Upper lobe of right lung (tissue), 1 donor: ENCODE results near the gene SLC2A4. TPM values are rescaled to one million over a fixed set of nuclear protein-coding genes. Genes with fewer than 3 reads are reported as not detected.

Experiments used
- ATAC-seq: fragments of 200-7000 bp; cut with Tn5 transposase; one replicate; pipeline ENCODE4 v1.9.1; 2020; ENCODE audit warnings: mild to moderate bottlenecking, moderate library complexity
- DNase-seq: peaks from one replicate; pipeline ENCODE4 v3.0.0-alpha.2; 2020
- H3K27ac ChIP-seq: fragments of 200-600 bp; one replicate; pipeline ENCODE4 v1.8.0; 2022
- H3K27me3 ChIP-seq: fragments of 200-600 bp; one replicate; pipeline ENCODE4 v1.8.0; 2022; ENCODE audit warnings: mild to moderate bottlenecking
- H3K36me3 ChIP-seq: fragments of 200-600 bp; one replicate; pipeline ENCODE4 v1.8.0; 2022
- H3K4me1 ChIP-seq: fragments of 200-600 bp; one replicate; pipeline ENCODE4 v1.8.0; 2022
- H3K4me3 ChIP-seq: fragments of 200-600 bp; one replicate; pipeline ENCODE4 v1.8.0; 2022; ENCODE audit warnings: mild to moderate bottlenecking
- H3K9me3 ChIP-seq: fragments of 200-600 bp; one replicate; pipeline ENCODE4 v1.8.0; 2022
- CTCF ChIP-seq: fragments of 200-600 bp; IDR thresholded peaks from one replicate; pipeline ENCODE4 v1.8.0; 2022; ENCODE audit warnings: antibody characterized with exemption
- intact Hi-C: fragments of 100-400 bp; cut with DNase I; formaldehyde crosslinking; loops from one replicate; pipeline ENCODE4 v1.11.0; 2022
- total RNA-seq: library from RNA; stranded (reverse); fragmentation: NEBNext Ultra II Directional; extraction: Animal tissue kit (Norgen Biotek cat#: 25700); gene quantifications from one replicate; pipeline ENCODE4 v1.2.1, GENCODE V29; 2021
- donor health status: DM: no; HTN: yes; CAD: no; lungs with severe emphysema.

SLC2A4 gene
- total RNA-seq, 1 donor from 2014 or later: 1.6 TPM

GRCh38 chr17:7294614-7295153 lies 13.2 kb downstream of the SLC2A4 start, which contains the start of gene YBX2:
YBX2 (minus strand) TSS chr17:7294639; CDS start chr17:7294500, 139 bp downstream.
- Histone ChIP-seq H3K4me1 (peaks cover 20% of the 10 kb centered on the region), H3K27me3 (peaks cover 37% of the 10 kb centered on the region), H3K4me3 (peak within 1 kb of the TSS; percentile 29), H3K27ac (no peak within 1 kb of the TSS), H3K9me3 (no peaks in the 10 kb centered on the region), H3K36me3 (no peaks in the 10 kb centered on the region)
- intact Hi-C loops: no loop called here
- peak; percentile 59 for ATAC-seq
- DNase-seq: peak; percentile 80
- TF ChIP-seq CTCF: no peak

- Histone ChIP-seq H3K27me3 (peaks cover 37% of the 10 kb centered on the region), H3K4me1 (peaks cover 20% of the 10 kb centered on the region), H3K9me3 (no peaks in the 10 kb centered on the region), H3K4me3 (no peak overlapping the region), H3K27ac (no peak overlapping the region), H3K36me3 (no peaks in the 10 kb centered on the region)
- TF ChIP-seq CTCF: no peak
- DNase-seq: no peak
- ATAC-seq: no peak
- intact Hi-C loops: no loop called here
Observed at GRCh38 chr17:7295230-7296180, 14.0 kb downstream of the SLC2A4 start.

GRCh38 chr17:7296189-7296861 lies 14.8 kb downstream of the SLC2A4 start:
- Histone ChIP-seq H3K4me3 (no peak overlapping the region), H3K4me1 (peaks cover 20% of the 10 kb centered on the region), H3K36me3 (no peaks in the 10 kb centered on the region), H3K27ac (no peak overlapping the region), H3K27me3 (peaks cover 34% of the 10 kb centered on the region), H3K9me3 (no peaks in the 10 kb centered on the region)
- DNase-seq (peak; percentile 91), ATAC-seq (peak; percentile 95)
- peak; percentile 92 for TF ChIP-seq CTCF
- intact Hi-C loops: no loop called here

- Histone ChIP-seq H3K36me3 (peaks cover under 1% of the 10 kb centered on the region), H3K4me1 (peaks cover 9% of the 10 kb centered on the region), H3K9me3 (no peaks in the 10 kb centered on the region), H3K27ac (no peak overlapping the region), H3K27me3 (no peaks in the 10 kb centered on the region), H3K4me3 (no peak overlapping the region)
- ATAC-seq (no peak), DNase-seq (no peak)
- no peak for TF ChIP-seq CTCF
- intact Hi-C loops: no loop called here
Observed at GRCh38 chr17:7304179-7304578, 22.7 kb downstream of the SLC2A4 start.

- Histone ChIP-seq H3K27ac (peak within 1 kb of the TSS; percentile 93), H3K4me1 (peaks cover 22% of the 10 kb centered on the region), H3K36me3 (peaks cover 30% of the 10 kb centered on the region), H3K9me3 (no peaks in the 10 kb centered on the region), H3K4me3 (peak within 1 kb of the TSS; percentile 92), H3K27me3 (no peaks in the 10 kb centered on the region)
- DNase-seq (peak; percentile 100), ATAC-seq (peak; percentile 92)
- no peak for TF ChIP-seq CTCF
- intact Hi-C loops: no loop called here
Observed at GRCh38 chr17:7306911-7307685, 25.6 kb downstream of the SLC2A4 start, which contains the start of gene EIF5A. EIF5A (plus strand) TSS chr17:7307628; CDS start chr17:7309636, 2,008 bp downstream.
